ENCODE data around the gene IL1R2.

DNA sequence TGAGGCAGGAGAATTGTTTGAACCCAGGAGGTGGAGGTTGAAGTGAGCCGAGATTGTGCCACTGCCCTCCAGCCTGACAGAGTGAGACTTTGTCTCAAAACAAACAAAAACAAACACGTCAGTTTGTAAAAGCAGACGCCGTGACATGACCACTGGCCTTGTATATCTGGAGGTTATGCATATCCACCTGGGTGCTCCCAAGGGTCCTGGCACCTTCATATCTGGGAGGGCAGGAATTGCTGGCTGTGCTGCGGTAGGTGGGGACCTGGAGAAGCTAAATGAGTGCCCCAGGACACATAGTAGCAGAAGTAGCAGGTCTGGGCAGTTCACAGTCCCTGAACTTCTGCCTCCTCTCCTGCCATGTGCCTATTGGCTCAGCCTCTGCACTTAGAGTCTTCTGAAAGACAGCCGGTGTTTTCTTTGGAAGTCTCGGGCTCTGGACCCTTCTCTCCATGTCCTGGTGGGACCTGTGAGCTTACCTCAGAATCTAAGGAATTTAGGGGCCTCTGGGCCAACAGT is 30.9 kb upstream of the IL1R2 start:
- TF ChIP-seq POLR2AphosphoS5 (IDR thresholded peaks at IDR 0.05; ENCODE audit: borderline replicate concordance, low read depth, low read length) (no peak), EZH2 (IDR thresholded peaks at IDR 0.05) (no peak)
